Lung (tissue), 12 donors: ENCODE data around the gene MICAL2. TPM values are rescaled to one million over a fixed set of nuclear protein-coding genes. Genes with fewer than 3 reads are reported as not detected.

ENCODE experiments used
- ATAC-seq: fragments of 200-7000 bp; cut with Tn5 transposase; one replicate; pipeline ENCODE4 v1.9.1; 2020; ENCODE audit warnings: moderate number of reproducible peaks; ENCODE audit not compliant: insufficient read depth, low FRiP score
- DNase-seq, 3 donors: peaks; one replicate each; pipeline ENCODE4 v3.0.0-alpha.2; 2013 to 2017
- H3K27ac ChIP-seq, 2 donors: one replicate each; pipeline ENCODE4 v1.5.1; 2013; ENCODE audit warnings: mild to moderate bottlenecking in 2 of 2, moderate library complexity in 2 of 2, control low read depth in 1 of 2, inconsistent platforms in 1 of 2, low read depth in 1 of 2, low read length in 1 of 2
- H3K27me3 ChIP-seq, 3 donors: one replicate each; pipeline ENCODE4 v1.5.1; 2013; ENCODE audit warnings: low read length in 2 of 3; ENCODE audit not compliant: control insufficient read depth in 3 of 3, insufficient read depth in 3 of 3
- H3K36me3 ChIP-seq, 4 donors: one replicate each; pipeline ENCODE4 v1.5.1; 2013; ENCODE audit warnings: low read length in 4 of 4, mild to moderate bottlenecking in 1 of 4, moderate library complexity in 1 of 4; ENCODE audit not compliant: control insufficient read depth in 4 of 4, insufficient read depth in 4 of 4
- H3K4me1 ChIP-seq, 5 donors: one replicate each; pipeline ENCODE4 v1.5.1; 2013; ENCODE audit warnings: low read length in 5 of 5, mild to moderate bottlenecking in 2 of 5, moderate library complexity in 1 of 5; ENCODE audit not compliant: control insufficient read depth in 5 of 5, insufficient read depth in 5 of 5
- H3K4me3 ChIP-seq: one replicate; pipeline ENCODE4 v1.5.1; 2013; ENCODE audit warnings: mild to moderate bottlenecking, control low read depth, moderate library complexity
- H3K9ac ChIP-seq, 2 donors: one replicate each; pipeline ENCODE4 v1.5.1; 2013; ENCODE audit warnings: low read length in 2 of 2, control low read depth in 1 of 2; ENCODE audit not compliant: insufficient read depth in 1 of 2
- H3K9me3 ChIP-seq, 4 donors: one replicate each; pipeline ENCODE4 v1.5.1; 2013; ENCODE audit warnings: low read length in 3 of 4, mild to moderate bottlenecking in 1 of 4, moderate library complexity in 1 of 4; ENCODE audit not compliant: control insufficient read depth in 4 of 4, insufficient read depth in 3 of 4
- CTCF ChIP-seq: IDR thresholded peaks from 2 replicates; pipeline ENCODE4 v1.5.1; 2012; ENCODE audit warnings: mild to moderate bottlenecking; ENCODE audit errors: control extremely low read depth, extremely low read depth
- WGBS, 2 donors: extraction: QIAGEN DNeasy Blood & Tissue Kit; methylation state at CpG; one replicate each; pipeline ENCODE4 v1.1.7; 2013; 5-methylcytosine and 5-hydroxymethylcytosine counted together
- polyA plus RNA-seq, 2 donors: library from polyadenylated mRNA; stranded (reverse); fragments of 200-250 nt; gene quantifications; one replicate each; pipeline ENCODE4 v1.2.1, GENCODE V29; 2013
- total RNA-seq, 2 donors: library from RNA; depleted of rRNA in 1 of 2; stranded (reverse); fragments of >200 nt in 1 of 2; gene quantifications; one replicate each; pipeline ENCODE4 v1.2.1, GENCODE V29; 2014 to 2021
- donor health status: control.
- donor health status: control.
- donor health status: Bipolar disorder and iron deficiency.
- donor health status: healthy.
- donor health status: DM: yes; HTN: yes; CAD: no.

Gene MICAL2
- total and polyA plus RNA-seq, 4 donors: 38.2 to 218 (median 99.6) TPM

DNA sequence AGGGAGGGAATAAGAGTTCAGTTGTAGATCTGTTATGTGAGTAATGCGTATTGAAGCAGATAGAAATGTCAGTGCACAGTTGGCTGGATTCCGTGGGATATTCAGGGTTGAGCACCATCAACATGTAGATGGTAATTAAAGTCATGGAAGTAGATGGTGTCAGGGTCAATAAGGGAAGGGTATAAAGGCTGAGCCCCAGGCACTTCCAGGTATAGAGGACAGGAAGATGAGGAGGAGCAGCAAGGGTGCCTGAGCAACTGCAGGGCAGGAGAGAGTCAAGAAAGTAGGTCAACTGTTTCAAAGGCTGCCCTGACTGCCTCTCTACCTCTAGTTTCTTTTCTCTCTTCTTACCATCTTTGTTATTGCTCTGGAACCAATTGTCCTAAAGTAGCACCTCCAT, 85.9 kb downstream of the MICAL2 start:
- WGBS, 2 donors: 90 to 95% methylated on average over 2 of the region's 2 CpGs
- Histone ChIP-seq H3K4me1 (peaks cover 11 to 24% (median 20%) of the 10 kb centered on the region in 5 donors), H3K36me3 (peaks cover 0 to 4% (median 0%) of the 10 kb centered on the region in 4 donors), H3K27me3 (no peaks in the 10 kb centered on the region), H3K27ac (no peak overlapping the region), H3K4me3 (no peak overlapping the region), H3K9me3 (no peaks in the 10 kb centered on the region), H3K9ac (no peak overlapping the region)
- no peak for TF ChIP-seq CTCF
- no peak for ATAC-seq
- no peak for DNase-seq

GRCh38 chr11:12196872-12197271, 86.5 kb downstream of the MICAL2 start:
- peaks cover 0 to 4% (median 0%) of the 10 kb centered on the region in 4 donors for H3K36me3 ChIP-seq
- peaks cover 14 to 26% (median 24%) of the 10 kb centered on the region in 5 donors for H3K4me1 ChIP-seq
- ATAC-seq: no peak
- TF ChIP-seq CTCF: no peak
- H3K9me3 ChIP-seq: no peaks in the 10 kb centered on the region
- H3K9ac ChIP-seq: no peak overlapping the region
- no peak overlapping the region for H3K4me3 ChIP-seq
- no peak for DNase-seq
- H3K27me3 ChIP-seq: no peaks in the 10 kb centered on the region
- H3K27ac ChIP-seq: no peak overlapping the region

DNA sequence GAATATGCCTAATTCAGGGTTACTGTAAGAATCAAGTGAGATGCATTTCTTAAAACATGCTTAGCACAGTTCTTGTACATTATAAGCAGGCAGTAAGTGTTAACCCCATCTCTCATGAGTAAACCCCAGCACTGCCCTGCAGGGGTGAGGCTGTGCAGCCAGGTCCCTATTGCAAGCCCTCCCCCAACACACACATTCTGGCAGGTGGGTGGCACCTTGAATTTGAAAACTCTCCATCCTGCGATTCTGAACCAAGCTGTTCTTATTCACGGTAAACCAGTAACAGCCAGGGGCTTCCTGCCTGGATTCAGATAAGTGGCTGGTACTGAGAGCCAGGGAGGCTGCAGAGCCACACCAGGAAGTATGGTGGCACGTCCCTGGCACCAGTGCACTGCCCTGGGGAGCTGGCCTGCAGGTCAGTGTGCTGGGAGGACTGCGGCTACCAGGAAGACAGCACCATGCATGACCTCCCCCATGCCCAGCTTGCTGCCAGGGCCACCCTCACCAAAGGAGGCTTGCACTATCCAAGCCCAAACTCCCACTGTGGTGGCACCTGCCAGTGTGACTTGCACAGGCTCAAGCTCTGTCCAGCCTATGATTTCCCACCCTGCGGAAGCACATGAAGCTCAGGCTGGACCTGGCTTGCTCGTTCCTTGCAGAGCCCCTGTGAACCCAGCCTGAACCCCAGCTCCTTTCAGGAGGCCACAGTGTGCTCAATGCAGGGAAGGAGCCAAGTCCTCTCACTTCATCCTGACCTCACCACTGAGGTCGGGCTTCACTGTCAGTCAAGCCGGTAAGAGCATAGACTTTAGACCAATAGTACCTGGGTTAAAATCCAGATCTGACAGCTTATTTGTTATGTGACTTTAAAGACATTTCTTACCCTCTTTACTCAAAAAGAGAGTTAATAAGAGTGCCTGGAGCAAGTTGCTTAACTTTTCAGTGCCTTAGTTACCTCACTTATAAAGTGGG, 88.1 kb downstream of the MICAL2 start:
- Histone ChIP-seq H3K27ac (peak overlapping the region in 1 of 2 donors; percentile 1), H3K4me3 (no peak overlapping the region), H3K27me3 (no peaks in the 10 kb centered on the region), H3K9ac (no peak overlapping the region), H3K36me3 (peaks cover 0 to 4% (median 0%) of the 10 kb centered on the region in 4 donors), H3K9me3 (no peaks in the 10 kb centered on the region), H3K4me1 (peaks cover 14 to 25% (median 19%) of the 10 kb centered on the region in 5 donors)
- DNase-seq: no peak
- ATAC-seq: no peak
- no peak for TF ChIP-seq CTCF
- WGBS, 2 donors: 72 to 81% methylated on average over 8 of the region's 8 CpGs
